GM21825 (cell line): ENCODE data around the gene MKLN1.

ENCODE experiments used
- ATAC-seq: cut with Tn5 transposase; IDR thresholded peaks from one replicate; pipeline ENCODE4 v1.9.1; 2021; ENCODE audit warnings: mild to moderate bottlenecking, moderate library complexity; ENCODE audit not compliant: unreplicated experiment

MKLN1 gene

GRCh38 chr7:131538813-131539179, 211.1 kb downstream of the MKLN1 start:
- no peak for ATAC-seq

- ATAC-seq = no peak
Measured at GRCh38 chr7:131540491-131541162, 213.0 kb downstream of the MKLN1 start.

DNA sequence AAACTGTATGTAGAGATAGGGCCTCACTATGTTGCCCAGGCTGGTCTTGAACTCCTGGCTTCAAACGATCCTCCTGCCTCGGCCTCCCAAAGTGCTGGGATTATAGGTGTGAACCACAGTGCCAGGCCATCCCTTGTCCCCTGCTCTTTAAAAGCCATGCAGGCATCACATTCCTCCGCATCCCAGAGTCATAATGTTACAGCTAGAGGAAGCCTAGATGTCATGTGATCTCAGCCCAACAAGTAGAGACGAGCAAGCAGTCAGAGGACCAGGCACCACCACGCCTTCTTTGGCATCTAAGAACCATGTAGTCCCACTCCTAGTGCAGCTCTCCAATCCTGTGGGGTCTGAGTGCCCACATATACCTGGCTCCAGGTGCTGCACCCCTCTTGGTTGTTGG, 215.6 kb downstream of the MKLN1 start:
- ATAC-seq = no peak

- no peak for ATAC-seq
Measured at GRCh38 chr7:131544021-131544420, 216.3 kb downstream of the MKLN1 start.

- ATAC-seq = no peak
Measured at GRCh38 chr7:131544449-131545301, 217.0 kb downstream of the MKLN1 start.

DNA sequence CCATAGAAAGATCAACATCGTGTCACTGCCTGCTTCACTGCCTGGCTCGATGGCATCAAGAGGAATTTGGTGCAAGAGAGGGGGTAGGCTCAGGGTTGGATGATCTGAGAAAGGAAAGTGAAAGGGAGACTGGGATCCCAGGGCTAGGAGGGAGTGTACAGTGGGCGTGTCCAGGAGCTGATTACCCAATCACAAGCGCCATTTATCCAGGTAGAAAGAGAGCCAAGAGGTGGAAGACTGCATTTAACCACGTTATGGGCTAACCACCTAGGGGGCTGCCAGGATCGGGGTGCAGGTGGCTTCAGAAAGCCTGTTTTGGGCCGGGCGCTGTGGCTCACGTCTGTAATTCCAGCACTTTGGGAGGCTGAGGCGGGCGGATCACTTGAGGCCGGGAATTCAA, 218.4 kb downstream of the MKLN1 start:
- ATAC-seq = no peak
